ENCODE measurements around the gene PTCH1. TPM values are rescaled to one million over a fixed set of nuclear protein-coding genes. Genes with fewer than 3 reads are reported as not detected.
A peak's percentile ranks its signal among the peaks of the same experiment; 100 is the strongest.

PTCH1 gene
- total RNA-seq, 1 donor: 3.3 TPM

DNA sequence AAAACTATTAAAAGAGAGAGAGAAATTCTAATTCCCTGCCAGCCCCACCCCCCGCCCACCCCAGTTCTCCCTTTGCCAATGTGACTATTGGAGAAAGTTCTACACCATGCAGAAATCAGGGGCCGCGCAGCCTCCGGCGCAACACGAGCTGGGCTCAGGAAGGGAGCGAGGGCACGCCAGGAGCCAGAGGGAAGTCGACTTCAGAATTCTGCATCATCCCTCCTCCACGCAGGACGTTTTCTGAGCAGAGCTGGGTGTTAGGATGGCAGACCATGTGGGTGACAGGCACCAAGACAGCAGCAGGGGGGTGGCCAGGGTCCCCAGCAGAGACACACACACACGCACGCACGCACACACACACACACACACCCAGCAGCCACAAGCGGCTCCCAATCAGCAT lies 72.6 kb downstream of the PTCH1 start:
- H3K36me3 ChIP-seq (ENCODE audit: insufficient read depth, low read length): no peaks in the 10 kb centered on the region
- no peaks in the 10 kb centered on the region for H3K4me1 ChIP-seq (ENCODE audit: insufficient read depth, low read length)
- H3K79me2 ChIP-seq (ENCODE audit: insufficient read depth, low read length): no peaks in the 10 kb centered on the region
- no peak overlapping the region for H3K4me2 ChIP-seq (ENCODE audit: insufficient read depth, low read length)
- no peak for DNase-seq (ENCODE audit: insufficient read length, low spot score, missing footprints)
- H3K27me3 ChIP-seq (ENCODE audit: insufficient read depth, low read length): no peaks in the 10 kb centered on the region
- H3K27ac ChIP-seq (ENCODE audit: low read depth, low read length): no peak overlapping the region
- no peaks in the 10 kb centered on the region for H4K20me1 ChIP-seq (ENCODE audit: insufficient read depth, low read length)
- no peaks in the 10 kb centered on the region for H3K9me3 ChIP-seq (ENCODE audit: low read depth, low read length)
- H2AFZ ChIP-seq (ENCODE audit: low read length): no peak overlapping the region
- H3K4me3 ChIP-seq (ENCODE audit: insufficient read depth, low read length): no peak overlapping the region
- TF ChIP-seq, protein P1, sequence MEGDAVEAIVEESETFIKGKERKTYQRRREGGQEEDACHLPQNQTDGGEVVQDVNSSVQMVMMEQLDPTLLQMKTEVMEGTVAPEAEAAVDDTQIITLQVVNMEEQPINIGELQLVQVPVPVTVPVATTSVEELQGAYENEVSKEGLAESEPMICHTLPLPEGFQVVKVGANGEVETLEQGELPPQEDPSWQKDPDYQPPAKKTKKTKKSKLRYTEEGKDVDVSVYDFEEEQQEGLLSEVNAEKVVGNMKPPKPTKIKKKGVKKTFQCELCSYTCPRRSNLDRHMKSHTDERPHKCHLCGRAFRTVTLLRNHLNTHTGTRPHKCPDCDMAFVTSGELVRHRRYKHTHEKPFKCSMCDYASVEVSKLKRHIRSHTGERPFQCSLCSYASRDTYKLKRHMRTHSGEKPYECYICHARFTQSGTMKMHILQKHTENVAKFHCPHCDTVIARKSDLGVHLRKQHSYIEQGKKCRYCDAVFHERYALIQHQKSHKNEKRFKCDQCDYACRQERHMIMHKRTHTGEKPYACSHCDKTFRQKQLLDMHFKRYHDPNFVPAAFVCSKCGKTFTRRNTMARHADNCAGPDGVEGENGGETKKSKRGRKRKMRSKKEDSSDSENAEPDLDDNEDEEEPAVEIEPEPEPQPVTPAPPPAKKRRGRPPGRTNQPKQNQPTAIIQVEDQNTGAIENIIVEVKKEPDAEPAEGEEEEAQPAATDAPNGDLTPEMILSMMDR (IDR thresholded peaks at IDR 0.05; ENCODE audit: extremely low read depth, low read depth, low read length): no peak

DNA sequence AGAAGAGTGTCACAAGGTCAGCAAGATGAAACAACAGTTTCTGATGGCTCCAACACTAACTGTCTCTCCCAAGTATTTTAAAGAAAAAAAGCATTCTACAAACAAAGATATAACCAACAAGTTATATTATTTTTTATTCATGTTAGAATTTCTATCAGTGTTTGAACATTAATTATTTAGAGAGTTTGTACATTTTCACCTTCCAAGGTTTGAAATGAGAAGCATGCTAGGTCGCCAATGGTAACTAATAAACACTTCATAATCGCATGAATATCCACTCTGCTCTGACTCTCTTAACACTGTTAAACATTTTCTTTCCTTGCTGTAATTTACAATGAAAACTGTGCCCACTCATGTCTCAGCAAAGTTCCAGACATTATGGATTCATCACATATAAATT lies 73.5 kb downstream of the PTCH1 start:
- H3K27me3 ChIP-seq (ENCODE audit: insufficient read depth, low read length): no peaks in the 10 kb centered on the region

GRCh38 chr9:95441081-95441480 lies 75.7 kb downstream of the PTCH1 start:
- Histone ChIP-seq H3K27ac (ENCODE audit: low read depth, low read length) (no peak overlapping the region), H3K4me3 (ENCODE audit: insufficient read depth, low read length) (no peak overlapping the region), H4K20me1 (ENCODE audit: insufficient read depth, low read length) (no peaks in the 10 kb centered on the region), H3K4me2 (ENCODE audit: insufficient read depth, low read length) (no peak overlapping the region), H3K4me1 (ENCODE audit: insufficient read depth, low read length) (no peaks in the 10 kb centered on the region), H3K9me3 (ENCODE audit: low read depth, low read length) (no peaks in the 10 kb centered on the region), H2AFZ (ENCODE audit: low read length) (no peak overlapping the region), H3K79me2 (ENCODE audit: insufficient read depth, low read length) (no peaks in the 10 kb centered on the region), H3K36me3 (ENCODE audit: insufficient read depth, low read length) (no peaks in the 10 kb centered on the region), H3K27me3 (ENCODE audit: insufficient read depth, low read length) (no peaks in the 10 kb centered on the region)
- TF ChIP-seq, protein P1 (IDR thresholded peaks at IDR 0.05; ENCODE audit: extremely low read depth, low read depth, low read length): no peak
- peak; percentile 6 for DNase-seq (ENCODE audit: insufficient read length, low spot score, missing footprints)

More for the DNA sequence above, 73.5 kb downstream of the PTCH1 start:
- H2AFZ ChIP-seq (ENCODE audit: low read length): no peak overlapping the region
- H3K9me3 ChIP-seq (ENCODE audit: low read depth, low read length): no peaks in the 10 kb centered on the region
- H4K20me1 ChIP-seq (ENCODE audit: insufficient read depth, low read length): no peaks in the 10 kb centered on the region
- DNase-seq (ENCODE audit: insufficient read length, low spot score, missing footprints): no peak
- H3K79me2 ChIP-seq (ENCODE audit: insufficient read depth, low read length): no peaks in the 10 kb centered on the region
- TF ChIP-seq, protein P1 (IDR thresholded peaks at IDR 0.05; ENCODE audit: extremely low read depth, low read depth, low read length): no peak
- H3K27ac ChIP-seq (ENCODE audit: low read depth, low read length): no peak overlapping the region
- H3K36me3 ChIP-seq (ENCODE audit: insufficient read depth, low read length): no peaks in the 10 kb centered on the region
- H3K4me3 ChIP-seq (ENCODE audit: insufficient read depth, low read length): no peak overlapping the region
- H3K4me2 ChIP-seq (ENCODE audit: insufficient read depth, low read length): no peak overlapping the region
- H3K4me1 ChIP-seq (ENCODE audit: insufficient read depth, low read length): no peaks in the 10 kb centered on the region

DNA sequence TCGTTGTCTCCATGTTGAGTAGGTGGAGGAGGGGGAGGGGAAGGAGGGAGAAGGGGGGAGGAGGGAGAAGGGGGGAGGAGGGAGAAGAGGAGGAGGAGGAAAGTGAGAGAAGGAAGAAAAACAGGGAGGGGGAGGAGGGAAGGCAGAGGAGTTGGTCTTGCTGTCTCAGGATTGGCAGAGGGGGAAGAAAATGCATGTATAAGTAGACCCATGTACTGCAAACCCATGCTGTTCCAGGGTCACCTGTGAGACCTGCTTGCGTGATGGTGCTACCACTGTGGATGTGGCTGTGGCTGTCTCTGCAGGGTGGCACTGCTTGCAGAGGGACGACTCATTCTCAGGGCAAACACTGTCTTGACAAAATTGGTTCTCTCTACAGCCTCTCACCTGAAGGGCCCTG lies 76.3 kb downstream of the PTCH1 start:
- Histone ChIP-seq H3K79me2 (ENCODE audit: insufficient read depth, low read length) (no peaks in the 10 kb centered on the region), H3K9me3 (ENCODE audit: low read depth, low read length) (no peaks in the 10 kb centered on the region), H3K4me3 (ENCODE audit: insufficient read depth, low read length) (no peak overlapping the region), H3K36me3 (ENCODE audit: insufficient read depth, low read length) (no peaks in the 10 kb centered on the region), H4K20me1 (ENCODE audit: insufficient read depth, low read length) (no peaks in the 10 kb centered on the region), H3K4me2 (ENCODE audit: insufficient read depth, low read length) (no peak overlapping the region), H2AFZ (ENCODE audit: low read length) (no peak overlapping the region), H3K27me3 (ENCODE audit: insufficient read depth, low read length) (no peaks in the 10 kb centered on the region), H3K4me1 (ENCODE audit: insufficient read depth, low read length) (no peaks in the 10 kb centered on the region), H3K27ac (ENCODE audit: low read depth, low read length) (no peak overlapping the region)
- TF ChIP-seq, protein P1 (IDR thresholded peaks at IDR 0.05; ENCODE audit: extremely low read depth, low read depth, low read length): no peak
- peak; percentile 32 for DNase-seq (ENCODE audit: insufficient read length, low spot score, missing footprints)
